Neuron (in vitro differentiated cells): Measurements from ENCODE around the gene SAMD4A.

Experiments
- H2AFZ ChIP-seq: one replicate; pipeline ENCODE4 v1.6.1; 2013; ENCODE audit warnings: low read depth, mild to moderate bottlenecking, inconsistent platforms, low read length, moderate library complexity
- H3K27me3 ChIP-seq: one replicate; pipeline ENCODE4 v1.6.1; 2013; ENCODE audit warnings: low read length; ENCODE audit not compliant: insufficient read depth
- H3K36me3 ChIP-seq: one replicate; pipeline ENCODE4 v1.6.1; 2013; ENCODE audit warnings: low read length; ENCODE audit not compliant: insufficient read depth
- H3K4me1 ChIP-seq: one replicate; pipeline ENCODE4 v1.6.1; 2013; ENCODE audit warnings: low read length; ENCODE audit not compliant: insufficient read depth
- H3K4me3 ChIP-seq: 2 replicates; pipeline ENCODE4 v1.5.1; 2013; ENCODE audit warnings: mild to moderate bottlenecking, low read length, moderate library complexity
- H3K9me3 ChIP-seq: one replicate; pipeline ENCODE4 v1.6.1; 2013; ENCODE audit warnings: low read length

Gene SAMD4A

DNA sequence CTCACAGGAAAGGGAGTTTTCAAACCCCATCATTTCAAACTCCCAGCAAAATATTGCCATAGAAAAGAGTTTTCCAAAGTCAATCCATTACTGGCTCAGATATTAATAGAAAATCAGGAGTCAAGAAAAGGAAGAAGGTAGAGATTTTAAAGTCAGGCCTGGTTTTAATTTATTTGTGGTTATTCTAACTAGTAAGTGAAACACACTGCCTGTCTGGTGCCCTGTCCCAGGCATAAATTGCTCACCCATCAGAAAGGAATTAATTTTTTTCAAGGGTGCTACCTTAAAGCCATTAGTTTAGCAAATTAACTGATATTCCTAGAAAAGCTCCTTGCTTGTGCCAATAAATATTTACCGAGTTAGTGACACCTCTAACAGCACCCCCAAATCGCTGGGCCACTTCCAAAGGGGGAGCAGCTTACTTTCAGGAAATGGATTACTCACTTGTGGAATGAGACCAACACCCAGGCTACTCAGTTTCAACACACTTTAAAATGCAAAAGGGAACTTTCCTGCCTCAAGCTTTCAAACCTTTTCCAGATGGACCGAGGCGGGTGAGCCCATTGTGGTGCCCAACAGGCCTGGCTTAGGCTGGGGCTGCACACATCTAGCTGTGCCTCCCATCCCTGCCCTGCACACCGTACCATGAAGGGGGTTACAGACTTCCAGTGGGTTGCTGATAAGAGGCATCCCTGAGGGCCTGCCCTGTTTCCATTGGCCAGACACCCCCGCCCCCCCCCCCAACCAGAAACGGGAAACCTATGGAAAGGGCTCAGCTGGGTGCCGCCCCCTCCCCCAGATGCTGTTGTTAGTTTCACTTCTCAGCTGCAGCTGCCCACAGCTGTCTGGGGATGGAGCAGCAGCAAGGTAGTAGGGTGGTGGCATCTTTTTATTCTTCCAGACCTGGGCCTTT, 117.2 kb downstream of the SAMD4A start:
- H2AFZ ChIP-seq = no peak overlapping the region
- H3K36me3 ChIP-seq = no peaks in the 10 kb centered on the region
- no peak overlapping the region for H3K4me3 ChIP-seq

GRCh38 chr14:54685286-54685845, 118.4 kb downstream of the SAMD4A start:
- no peaks in the 10 kb centered on the region for H3K36me3 ChIP-seq
- no peaks in the 10 kb centered on the region for H3K27me3 ChIP-seq
- H2AFZ ChIP-seq = no peak overlapping the region
- H3K4me1 ChIP-seq = no peaks in the 10 kb centered on the region
- H3K9me3 ChIP-seq = peaks cover 3% of the 10 kb centered on the region
- H3K4me3 ChIP-seq = no peak overlapping the region

More for the DNA sequence above, 117.2 kb downstream of the SAMD4A start:
- peaks cover 8% of the 10 kb centered on the region for H3K4me1 ChIP-seq
- no peaks in the 10 kb centered on the region for H3K27me3 ChIP-seq
- peaks cover 3% of the 10 kb centered on the region for H3K9me3 ChIP-seq

DNA sequence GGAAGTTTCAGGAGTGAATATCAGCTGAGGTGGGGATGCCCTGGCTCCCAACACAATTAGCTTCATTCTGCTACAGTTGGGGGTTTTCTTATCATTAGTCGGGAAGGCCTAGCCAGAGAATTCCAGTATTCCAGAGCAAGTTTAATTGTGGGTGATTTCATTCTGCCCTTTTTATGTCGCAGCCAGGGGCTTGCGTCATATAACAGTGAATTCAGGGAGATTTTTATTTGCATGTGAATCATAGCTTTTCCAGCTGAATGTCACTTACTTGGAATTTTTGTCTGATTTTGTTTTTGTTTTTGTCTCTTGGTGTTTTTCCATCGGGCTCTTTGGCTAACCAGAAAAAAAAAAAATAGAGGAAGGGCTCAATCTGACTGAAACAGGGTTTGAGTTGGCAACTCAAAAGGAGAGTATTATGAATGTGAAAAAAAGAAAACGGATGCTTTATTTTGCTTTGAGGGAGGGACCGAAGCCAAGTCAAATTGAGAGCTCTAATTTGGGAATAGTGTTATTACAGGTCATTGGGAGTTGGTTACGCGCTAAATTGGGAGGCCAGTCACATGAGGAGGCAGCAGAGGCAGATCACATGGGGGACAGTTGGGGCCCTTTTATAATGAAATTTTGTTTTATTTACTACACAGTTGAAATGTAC, 119.4 kb downstream of the SAMD4A start:
- H3K4me3 ChIP-seq = no peak overlapping the region

GRCh38 chr14:54686871-54687749, 120.2 kb downstream of the SAMD4A start:
- H3K9me3 ChIP-seq = peaks cover 3% of the 10 kb centered on the region
- H3K36me3 ChIP-seq = no peaks in the 10 kb centered on the region
- no peaks in the 10 kb centered on the region for H3K27me3 ChIP-seq
- H3K4me3 ChIP-seq = no peak overlapping the region
- H3K4me1 ChIP-seq = peaks cover 3% of the 10 kb centered on the region
- H2AFZ ChIP-seq = no peak overlapping the region

More for the DNA sequence above, 119.4 kb downstream of the SAMD4A start:
- Histone ChIP-seq H2AFZ (no peak overlapping the region), H3K36me3 (no peaks in the 10 kb centered on the region), H3K9me3 (peaks cover 3% of the 10 kb centered on the region), H3K27me3 (no peaks in the 10 kb centered on the region), H3K4me1 (peaks cover 3% of the 10 kb centered on the region)

DNA sequence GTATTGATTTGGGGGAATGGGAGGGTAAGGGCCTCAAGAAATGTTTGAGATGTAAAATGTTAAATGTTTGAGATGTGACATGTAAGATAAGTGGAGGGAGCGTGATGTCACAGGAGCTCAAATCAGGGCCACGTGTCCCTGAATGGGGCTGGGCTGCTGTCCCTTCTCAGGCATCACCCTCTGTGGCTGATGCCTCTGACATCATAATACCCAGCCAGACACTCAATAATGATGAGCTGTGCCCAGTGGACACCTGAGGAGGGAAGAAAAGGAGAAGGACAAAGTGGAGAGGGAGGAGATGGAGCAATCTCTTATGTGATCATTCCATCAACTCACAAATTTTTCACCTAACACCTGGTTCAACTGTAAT, 120.8 kb downstream of the SAMD4A start:
- Histone ChIP-seq H2AFZ (no peak overlapping the region), H3K4me1 (peaks cover 3% of the 10 kb centered on the region), H3K27me3 (no peaks in the 10 kb centered on the region), H3K4me3 (no peak overlapping the region), H3K36me3 (no peaks in the 10 kb centered on the region), H3K9me3 (peaks cover 3% of the 10 kb centered on the region)

DNA sequence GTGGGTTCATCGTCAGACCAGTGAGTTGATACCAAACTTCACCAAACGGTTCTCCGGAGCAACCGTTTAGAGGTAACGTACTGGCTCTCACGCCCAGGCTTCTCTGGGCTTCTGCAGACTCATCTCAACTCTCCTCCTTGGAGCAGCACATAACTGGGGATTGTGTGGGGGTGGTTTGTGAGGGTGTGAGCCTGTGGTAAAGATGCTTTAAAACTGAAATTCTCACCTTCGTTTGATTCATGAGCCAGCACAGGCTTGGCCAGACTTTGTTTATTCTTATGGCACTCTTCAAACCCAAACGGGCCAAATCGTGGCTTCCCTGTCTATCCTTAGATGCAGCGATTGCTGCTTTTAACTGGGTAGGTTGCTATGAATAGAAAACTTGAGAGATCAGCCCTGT, 121.3 kb downstream of the SAMD4A start:
- H2AFZ ChIP-seq = no peak overlapping the region
- H3K27me3 ChIP-seq = no peaks in the 10 kb centered on the region
- H3K4me3 ChIP-seq = no peak overlapping the region
- H3K9me3 ChIP-seq = peaks cover 3% of the 10 kb centered on the region
- peaks cover 3% of the 10 kb centered on the region for H3K4me1 ChIP-seq
- no peaks in the 10 kb centered on the region for H3K36me3 ChIP-seq

DNA sequence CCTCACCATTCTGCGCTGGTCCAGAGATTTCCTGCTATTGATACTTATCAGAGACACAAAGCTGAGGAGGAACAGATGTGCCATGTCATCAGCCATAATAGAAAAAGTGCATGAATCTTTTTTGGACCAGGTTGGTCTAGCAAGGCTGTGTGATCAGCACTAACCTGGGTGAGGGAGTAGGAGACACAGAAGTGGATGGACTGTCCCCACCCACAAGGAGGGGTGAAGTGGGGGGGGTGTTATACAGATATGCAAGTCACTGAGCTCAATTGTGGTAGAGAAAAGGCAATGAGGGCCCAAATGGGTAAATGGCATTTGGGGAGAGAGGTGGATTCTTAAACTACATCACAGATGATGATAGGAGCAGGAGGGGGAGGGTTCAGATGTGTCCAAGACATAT, 123.0 kb downstream of the SAMD4A start:
- no peaks in the 10 kb centered on the region for H3K27me3 ChIP-seq
- no peak overlapping the region for H2AFZ ChIP-seq
- H3K4me3 ChIP-seq = no peak overlapping the region
- no peaks in the 10 kb centered on the region for H3K36me3 ChIP-seq
- H3K4me1 ChIP-seq = peaks cover 3% of the 10 kb centered on the region
- peaks cover 3% of the 10 kb centered on the region for H3K9me3 ChIP-seq

- peaks cover 3% of the 10 kb centered on the region for H3K9me3 ChIP-seq
- no peaks in the 10 kb centered on the region for H3K27me3 ChIP-seq
- peaks cover 3% of the 10 kb centered on the region for H3K4me1 ChIP-seq
- no peak overlapping the region for H3K4me3 ChIP-seq
- H3K36me3 ChIP-seq = no peaks in the 10 kb centered on the region
- no peak overlapping the region for H2AFZ ChIP-seq
Measured at GRCh38 chr14:54690887-54691286, 124.0 kb downstream of the SAMD4A start.

GRCh38 chr14:54691525-54692283, 124.8 kb downstream of the SAMD4A start:
- Histone ChIP-seq H3K9me3 (no peaks in the 10 kb centered on the region), H3K4me1 (peaks cover 3% of the 10 kb centered on the region), H3K36me3 (no peaks in the 10 kb centered on the region), H2AFZ (no peak overlapping the region), H3K27me3 (no peaks in the 10 kb centered on the region), H3K4me3 (no peak overlapping the region)

DNA sequence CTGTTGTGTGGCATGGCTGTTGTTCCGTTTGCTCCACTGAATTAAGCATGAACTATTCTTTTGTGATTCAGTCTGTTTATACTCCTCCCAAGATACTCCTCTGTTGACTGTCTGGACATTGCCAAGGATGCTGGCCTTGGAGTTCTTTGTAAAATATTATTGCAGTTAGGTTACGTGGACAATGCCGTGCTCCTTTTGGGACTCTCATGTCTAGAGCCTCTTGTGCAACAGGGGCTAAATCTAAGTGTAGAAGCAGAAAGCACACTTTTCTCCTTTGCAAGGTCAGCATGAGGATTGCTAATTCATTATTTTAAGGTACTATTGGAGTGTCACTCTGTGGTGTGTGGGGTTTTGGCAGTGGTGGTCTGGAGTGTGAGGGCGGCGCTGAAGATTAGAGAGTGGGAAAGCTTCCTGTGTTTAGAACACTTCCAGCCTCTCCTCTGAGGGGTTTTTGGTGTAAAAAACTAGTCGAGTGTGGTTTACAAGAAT, 125.4 kb downstream of the SAMD4A start:
- H3K36me3 ChIP-seq = no peaks in the 10 kb centered on the region
- H3K4me3 ChIP-seq = no peak overlapping the region
- H3K27me3 ChIP-seq = no peaks in the 10 kb centered on the region
- H3K9me3 ChIP-seq = no peaks in the 10 kb centered on the region
- H3K4me1 ChIP-seq = peaks cover 3% of the 10 kb centered on the region
- no peak overlapping the region for H2AFZ ChIP-seq

DNA sequence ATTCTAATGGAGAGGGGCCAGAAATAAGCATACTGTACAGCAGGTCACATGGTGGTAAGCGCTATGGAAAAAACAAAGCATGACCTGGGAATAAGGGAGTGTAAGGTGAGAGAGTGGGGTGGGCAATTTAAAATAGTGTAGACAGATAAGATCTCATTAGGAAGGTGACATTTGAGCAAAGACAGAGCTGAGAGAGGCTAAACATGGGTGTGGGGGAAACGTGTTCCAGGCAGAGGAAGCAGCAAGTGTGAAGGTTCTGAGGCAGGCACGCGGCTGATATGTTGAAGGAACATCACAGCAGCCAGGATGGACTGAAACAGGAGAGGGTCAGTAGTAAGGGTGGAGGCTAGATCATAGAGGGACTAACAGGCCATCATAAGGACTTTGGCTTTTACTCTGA, 126.8 kb downstream of the SAMD4A start:
- Histone ChIP-seq H3K4me1 (peaks cover 8% of the 10 kb centered on the region), H3K27me3 (no peaks in the 10 kb centered on the region), H3K4me3 (no peak overlapping the region), H3K9me3 (no peaks in the 10 kb centered on the region), H3K36me3 (no peaks in the 10 kb centered on the region), H2AFZ (no peak overlapping the region)

- H3K27me3 ChIP-seq = no peaks in the 10 kb centered on the region
- no peaks in the 10 kb centered on the region for H3K9me3 ChIP-seq
- no peak overlapping the region for H3K4me3 ChIP-seq
- H3K36me3 ChIP-seq = no peaks in the 10 kb centered on the region
- no peak overlapping the region for H2AFZ ChIP-seq
- peaks cover 13% of the 10 kb centered on the region for H3K4me1 ChIP-seq
Measured at GRCh38 chr14:54695196-54695595, 128.3 kb downstream of the SAMD4A start.
